ENCODE results near the gene PLCB1.

PLCB1 gene

GRCh38 chr20:8260837-8261251, 128.8 kb downstream of the PLCB1 start:
- no peak overlapping the region for H2AFZ ChIP-seq (ENCODE audit: low read depth)
- H4K20me1 ChIP-seq (ENCODE audit: insufficient read depth), result no peaks in the 10 kb centered on the region
- H3K79me2 ChIP-seq (ENCODE audit: insufficient read depth, low read depth), result no peaks in the 10 kb centered on the region
- no peaks in the 10 kb centered on the region for H3K4me1 ChIP-seq (ENCODE audit: low read depth, poor library complexity, severe bottlenecking)
- no peak overlapping the region for H3K9ac ChIP-seq
- H3K4me3 ChIP-seq (IDR thresholded peaks at IDR 0.05; ENCODE audit: insufficient read depth, low read depth, low read length), result no peak overlapping the region
- no peak overlapping the region for H3K4me2 ChIP-seq
- TF ChIP-seq CTCF (conservative IDR thresholded peaks at IDR 0.05; ENCODE audit: low read depth, low read length), result no peak
- no peak overlapping the region for H3K27ac ChIP-seq
- H3K36me3 ChIP-seq (ENCODE audit: insufficient read depth), result no peaks in the 10 kb centered on the region
- no peaks in the 10 kb centered on the region for H3K27me3 ChIP-seq (ENCODE audit: insufficient read depth, low read depth)

GRCh38 chr20:8262721-8263120, 130.7 kb downstream of the PLCB1 start:
- no peak for TF ChIP-seq CTCF (conservative IDR thresholded peaks at IDR 0.05; ENCODE audit: low read depth, low read length)
- H3K27ac ChIP-seq, result no peak overlapping the region
- H2AFZ ChIP-seq (ENCODE audit: low read depth), result no peak overlapping the region
- no peak overlapping the region for H3K4me2 ChIP-seq
- no peaks in the 10 kb centered on the region for H3K36me3 ChIP-seq (ENCODE audit: insufficient read depth)
- H3K79me2 ChIP-seq (ENCODE audit: insufficient read depth, low read depth), result no peaks in the 10 kb centered on the region
- H3K9ac ChIP-seq, result no peak overlapping the region
- H3K4me3 ChIP-seq (IDR thresholded peaks at IDR 0.05; ENCODE audit: insufficient read depth, low read depth, low read length), result no peak overlapping the region
- H3K27me3 ChIP-seq (ENCODE audit: insufficient read depth, low read depth), result no peaks in the 10 kb centered on the region
- no peaks in the 10 kb centered on the region for H4K20me1 ChIP-seq (ENCODE audit: insufficient read depth)
- H3K4me1 ChIP-seq (ENCODE audit: low read depth, poor library complexity, severe bottlenecking), result no peaks in the 10 kb centered on the region

- H3K4me2 ChIP-seq, result no peak overlapping the region
- no peak overlapping the region for H2AFZ ChIP-seq (ENCODE audit: low read depth)
- H3K27ac ChIP-seq, result no peak overlapping the region
- no peaks in the 10 kb centered on the region for H3K4me1 ChIP-seq (ENCODE audit: low read depth, poor library complexity, severe bottlenecking)
- H3K79me2 ChIP-seq (ENCODE audit: insufficient read depth, low read depth), result no peaks in the 10 kb centered on the region
- no peak overlapping the region for H3K9ac ChIP-seq
- H3K36me3 ChIP-seq (ENCODE audit: insufficient read depth), result no peaks in the 10 kb centered on the region
- no peaks in the 10 kb centered on the region for H4K20me1 ChIP-seq (ENCODE audit: insufficient read depth)
- TF ChIP-seq CTCF (conservative IDR thresholded peaks at IDR 0.05; ENCODE audit: low read depth, low read length), result no peak
- H3K27me3 ChIP-seq (ENCODE audit: insufficient read depth, low read depth), result no peaks in the 10 kb centered on the region
- H3K4me3 ChIP-seq (IDR thresholded peaks at IDR 0.05; ENCODE audit: insufficient read depth, low read depth, low read length), result no peak overlapping the region
Measured at GRCh38 chr20:8265588-8265987, 133.5 kb downstream of the PLCB1 start.

GRCh38 chr20:8267009-8267408, 134.9 kb downstream of the PLCB1 start:
- Histone ChIP-seq H3K4me1 (ENCODE audit: low read depth, poor library complexity, severe bottlenecking) (no peaks in the 10 kb centered on the region), H4K20me1 (ENCODE audit: insufficient read depth) (no peaks in the 10 kb centered on the region), H3K4me3 (IDR thresholded peaks at IDR 0.05; ENCODE audit: insufficient read depth, low read depth, low read length) (no peak overlapping the region), H3K27ac (no peak overlapping the region), H3K9ac (no peak overlapping the region), H3K36me3 (ENCODE audit: insufficient read depth) (no peaks in the 10 kb centered on the region), H2AFZ (ENCODE audit: low read depth) (no peak overlapping the region), H3K4me2 (no peak overlapping the region), H3K27me3 (ENCODE audit: insufficient read depth, low read depth) (no peaks in the 10 kb centered on the region), H3K79me2 (ENCODE audit: insufficient read depth, low read depth) (no peaks in the 10 kb centered on the region)
- TF ChIP-seq CTCF (conservative IDR thresholded peaks at IDR 0.05; ENCODE audit: low read depth, low read length), result no peak

Data from KMS-11 (cell line).